Measurements from ENCODE around the gene RAB11FIP2.
"Not testable (repeated sequence)": the region's sequence is repeated elsewhere in the genome, so short reads cannot be mapped to it uniquely, and the experiment has no call there.

The RAB11FIP2 gene

GRCh38 chr10:118072840-118073239 lies 26.1 kb upstream of the RAB11FIP2 start:
- no peak overlapping the region for H3K4me3 ChIP-seq (ENCODE audit: low read depth, low read length)
- in situ Hi-C loops (cut with HindIII; ENCODE audit: low pct_ligation_motif_present, low sequenced_read_pairs) = no loop called here
- TF ChIP-seq CTCF (IDR thresholded peaks at IDR 0.05; ENCODE audit: low read depth, low read length, missing control alignments) = no peak

DNA sequence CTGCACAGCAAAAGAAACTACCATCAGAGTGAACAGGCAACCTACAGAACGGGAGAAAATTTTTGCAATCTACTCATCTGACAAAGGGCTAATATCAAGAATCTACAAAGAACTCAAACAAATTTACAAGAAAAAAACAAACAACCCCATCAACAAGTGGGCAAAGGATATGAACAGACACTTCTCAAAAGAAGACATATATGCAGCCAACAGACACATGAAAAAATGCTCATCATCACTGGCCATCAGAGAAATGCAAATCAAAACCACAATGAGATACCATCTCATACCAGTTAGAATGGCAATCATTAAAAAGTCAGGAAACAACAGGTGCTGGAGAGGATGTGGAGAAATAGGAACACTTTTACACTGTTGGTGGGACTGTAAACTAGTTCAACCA lies 20.6 kb upstream of the RAB11FIP2 start:
- DNase-seq; H3K27me3 ChIP-seq (replicated peaks); H3K4me3 ChIP-seq (ENCODE audit: low read depth, low read length); in situ Hi-C loops (cut with HindIII; ENCODE audit: low pct_ligation_motif_present, low sequenced_read_pairs); H3K36me3 ChIP-seq (replicated peaks); H3K27ac ChIP-seq: not testable (repeated sequence)

More at GRCh38 chr10:118072840-118073239, 26.1 kb upstream of the RAB11FIP2 start:
- DNase-seq = no peak
- Histone ChIP-seq H3K27ac (no peak overlapping the region), H3K27me3 (replicated peaks) (no peaks in the 10 kb centered on the region), H3K36me3 (replicated peaks) (no peaks in the 10 kb centered on the region)

DNA sequence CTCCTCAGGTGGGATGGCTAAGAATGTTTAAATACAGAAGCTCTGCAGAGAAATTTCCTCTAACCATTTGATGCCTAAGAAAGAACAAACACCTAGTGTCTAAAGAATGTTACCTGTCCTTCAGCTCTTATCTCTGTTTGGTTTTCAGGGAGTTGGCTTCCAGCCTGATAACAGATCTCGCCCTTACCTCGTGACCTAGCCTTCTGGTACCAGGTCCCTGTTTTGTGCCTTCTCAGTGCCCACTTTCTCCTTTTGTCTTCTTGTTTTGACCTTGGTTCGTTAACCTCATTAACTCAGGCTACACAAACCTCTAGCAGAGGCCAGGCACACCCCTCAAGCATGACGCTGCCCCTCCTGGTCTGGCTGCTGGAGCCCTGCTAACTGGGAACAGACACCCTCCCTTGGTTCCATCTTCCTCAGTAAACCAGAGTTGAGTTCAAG lies 16.1 kb upstream of the RAB11FIP2 start:
- no peak for TF ChIP-seq CTCF (IDR thresholded peaks at IDR 0.05; ENCODE audit: low read depth, low read length, missing control alignments)
- no peaks in the 10 kb centered on the region for H3K27me3 ChIP-seq (replicated peaks)

DNA sequence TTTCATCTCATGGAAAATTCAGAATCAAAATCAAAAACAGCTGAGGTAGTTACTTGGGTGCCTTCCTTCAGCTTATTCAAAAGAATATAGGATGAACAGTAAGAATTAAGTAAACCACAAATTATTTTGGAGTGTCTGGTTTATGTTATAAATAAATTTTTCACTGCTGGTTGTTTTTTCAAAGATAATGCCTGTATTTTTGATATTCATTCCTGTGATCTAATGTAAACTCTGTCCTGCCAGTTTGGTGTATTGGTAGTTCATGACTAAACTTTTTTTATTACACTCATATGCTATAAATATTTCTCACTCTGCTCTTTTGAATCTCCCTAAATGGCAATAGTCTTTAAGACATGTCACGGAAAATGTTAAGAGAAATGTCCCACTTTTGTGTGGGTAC lies 11.6 kb upstream of the RAB11FIP2 start:
- Histone ChIP-seq H3K36me3 (replicated peaks) (no peaks in the 10 kb centered on the region), H3K27ac (no peak overlapping the region)
- in situ Hi-C loops (cut with HindIII; ENCODE audit: low pct_ligation_motif_present, low sequenced_read_pairs) = no loop called here

More for the DNA sequence above, 16.1 kb upstream of the RAB11FIP2 start:
- Histone ChIP-seq H3K4me3 (ENCODE audit: low read depth, low read length) (no peak overlapping the region), H3K27ac (no peak overlapping the region), H3K36me3 (replicated peaks) (no peaks in the 10 kb centered on the region)
- in situ Hi-C loops (cut with HindIII; ENCODE audit: low pct_ligation_motif_present, low sequenced_read_pairs) = no loop called here
- no peak for DNase-seq

DNA sequence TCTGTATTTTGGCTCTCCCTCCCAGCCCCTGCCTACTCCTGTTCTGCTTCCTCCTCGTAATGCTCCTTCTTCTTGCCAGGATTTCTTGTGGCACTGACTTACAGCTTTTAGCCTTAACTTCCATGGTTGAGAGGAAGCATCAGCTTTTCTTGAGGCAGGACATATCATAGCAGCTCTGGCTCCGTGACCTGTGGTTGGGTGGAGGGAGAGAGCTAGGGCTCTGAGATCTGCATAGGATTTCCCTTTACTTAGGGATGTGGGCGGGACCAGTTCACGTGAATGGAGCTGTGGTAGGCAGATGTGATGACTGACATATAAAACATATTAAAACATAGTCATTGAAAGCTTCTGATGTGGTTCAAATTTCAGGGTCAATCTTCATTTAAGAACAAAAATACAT lies 10.6 kb upstream of the RAB11FIP2 start:
- no peak overlapping the region for H3K4me3 ChIP-seq (ENCODE audit: low read depth, low read length)
- no peaks in the 10 kb centered on the region for H3K36me3 ChIP-seq (replicated peaks)
- DNase-seq = no peak
- no peak overlapping the region for H3K27ac ChIP-seq
- TF ChIP-seq CTCF (IDR thresholded peaks at IDR 0.05; ENCODE audit: low read depth, low read length, missing control alignments) = no peak
- no peaks in the 10 kb centered on the region for H3K27me3 ChIP-seq (replicated peaks)
- in situ Hi-C loops (cut with HindIII; ENCODE audit: low pct_ligation_motif_present, low sequenced_read_pairs) = no loop called here

More for the DNA sequence above, 11.6 kb upstream of the RAB11FIP2 start:
- no peak for TF ChIP-seq CTCF (IDR thresholded peaks at IDR 0.05; ENCODE audit: low read depth, low read length, missing control alignments)
- no peaks in the 10 kb centered on the region for H3K27me3 ChIP-seq (replicated peaks)
- no peak overlapping the region for H3K4me3 ChIP-seq (ENCODE audit: low read depth, low read length)
- no peak for DNase-seq

DNA sequence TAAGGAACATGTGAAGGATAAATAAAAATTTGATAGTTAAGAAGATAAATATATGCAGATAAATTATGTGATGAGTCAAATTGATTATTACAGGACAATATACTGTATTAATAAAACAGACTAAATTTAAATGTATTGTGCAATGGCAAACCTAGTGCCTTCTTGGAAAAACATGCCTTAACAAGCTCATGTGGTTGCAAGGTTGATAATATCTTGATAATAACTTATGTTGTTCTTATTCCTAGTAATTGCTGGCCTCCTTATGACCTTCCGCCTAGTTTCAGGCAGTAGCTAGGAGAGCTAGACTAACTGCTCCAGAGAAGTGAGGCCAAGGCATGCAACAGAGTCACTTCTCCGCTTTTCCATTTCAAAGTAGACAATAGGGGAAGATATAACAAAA lies 7.6 kb upstream of the RAB11FIP2 start:
- H3K36me3 ChIP-seq (replicated peaks) = no peaks in the 10 kb centered on the region
- DNase-seq = no peak
- H3K27ac ChIP-seq = no peak overlapping the region
- H3K4me3 ChIP-seq (ENCODE audit: low read depth, low read length) = no peak overlapping the region
- H3K27me3 ChIP-seq (replicated peaks) = no peaks in the 10 kb centered on the region
- in situ Hi-C loops (cut with HindIII; ENCODE audit: low pct_ligation_motif_present, low sequenced_read_pairs) = no loop called here
- TF ChIP-seq CTCF (IDR thresholded peaks at IDR 0.05; ENCODE audit: low read depth, low read length, missing control alignments) = no peak
